ENCODE measurements around the gene CHRNA7. TPM values are rescaled to one million over a fixed set of nuclear protein-coding genes. Genes with fewer than 3 reads are reported as not detected.
"Not testable (repeated sequence)": the region's sequence is repeated elsewhere in the genome, so short reads cannot be mapped to it uniquely, and the experiment has no call there.

The CHRNA7 gene
- total RNA-seq, 1 experiment from 2014 or later, result 0.20 TPM

- DNase-seq, result no peak
- Histone ChIP-seq H3K36me3 (no peaks in the 10 kb centered on the region), H3K4me3 (no peak overlapping the region), H3K27me3 (no peaks in the 10 kb centered on the region), H3K9me3 (no peaks in the 10 kb centered on the region)
Observed at GRCh38 chr15:32130823-32131222, 100.5 kb downstream of the CHRNA7 start.

DNA sequence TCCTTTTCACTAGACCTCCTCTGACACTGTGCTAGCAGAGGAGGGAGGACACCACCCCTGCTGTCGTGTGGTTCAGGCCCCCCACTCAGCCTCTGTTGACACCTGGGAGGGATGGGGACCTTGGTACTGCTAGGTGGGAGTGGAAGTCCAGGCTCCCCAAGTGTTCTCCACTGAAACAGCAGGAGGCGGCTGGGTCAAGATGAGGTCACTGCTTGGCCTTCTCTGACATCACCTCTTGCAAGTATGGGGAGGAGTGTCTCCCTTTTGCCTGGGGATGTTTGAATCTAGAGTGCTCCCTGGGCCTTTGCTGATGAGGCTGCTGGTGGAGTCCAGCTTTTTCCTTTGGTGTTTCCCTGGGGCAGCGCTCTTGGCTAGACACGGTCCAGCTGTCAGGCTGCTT is 101.5 kb downstream of the CHRNA7 start:
- Histone ChIP-seq H3K27me3 (no peaks in the 10 kb centered on the region), H3K4me3 (no peak overlapping the region), H3K36me3 (no peaks in the 10 kb centered on the region), H3K9me3 (no peaks in the 10 kb centered on the region)
- DNase-seq, result no peak

DNA sequence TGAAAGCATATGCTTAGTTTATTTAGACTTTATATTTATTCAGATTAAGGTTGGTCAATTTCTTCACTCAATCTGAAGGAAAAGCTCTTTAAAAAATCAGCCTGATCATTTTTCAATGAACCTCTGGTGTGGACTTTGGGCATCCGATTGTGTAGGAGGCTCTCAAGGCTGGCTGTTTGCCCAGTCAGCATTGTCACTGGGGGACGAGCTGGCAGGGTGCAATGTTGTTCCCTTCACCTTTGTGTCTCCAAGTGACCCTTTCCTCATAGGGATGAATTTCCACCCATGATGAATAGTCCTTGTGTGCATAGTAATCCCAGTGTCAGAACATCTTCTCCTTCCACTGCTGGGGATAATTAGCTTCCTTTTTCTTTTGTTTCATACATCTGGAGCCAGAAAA is 102.5 kb downstream of the CHRNA7 start:
- DNase-seq, result no peak
- Histone ChIP-seq H3K27me3 (no peaks in the 10 kb centered on the region), H3K9me3 (no peaks in the 10 kb centered on the region), H3K36me3 (no peaks in the 10 kb centered on the region), H3K4me3 (no peak overlapping the region)

GRCh38 chr15:32134842-32135241 is 104.5 kb downstream of the CHRNA7 start:
- no peaks in the 10 kb centered on the region for H3K36me3 ChIP-seq
- no peak for DNase-seq
- H3K27me3 ChIP-seq, result no peaks in the 10 kb centered on the region
- H3K4me3 ChIP-seq, result no peak overlapping the region
- H3K9me3 ChIP-seq, result no peaks in the 10 kb centered on the region

GRCh38 chr15:32135335-32135734 is 105.0 kb downstream of the CHRNA7 start:
- no peak overlapping the region for H3K4me3 ChIP-seq
- no peaks in the 10 kb centered on the region for H3K9me3 ChIP-seq
- H3K36me3 ChIP-seq, result no peaks in the 10 kb centered on the region
- DNase-seq, result no peak
- no peaks in the 10 kb centered on the region for H3K27me3 ChIP-seq

DNA sequence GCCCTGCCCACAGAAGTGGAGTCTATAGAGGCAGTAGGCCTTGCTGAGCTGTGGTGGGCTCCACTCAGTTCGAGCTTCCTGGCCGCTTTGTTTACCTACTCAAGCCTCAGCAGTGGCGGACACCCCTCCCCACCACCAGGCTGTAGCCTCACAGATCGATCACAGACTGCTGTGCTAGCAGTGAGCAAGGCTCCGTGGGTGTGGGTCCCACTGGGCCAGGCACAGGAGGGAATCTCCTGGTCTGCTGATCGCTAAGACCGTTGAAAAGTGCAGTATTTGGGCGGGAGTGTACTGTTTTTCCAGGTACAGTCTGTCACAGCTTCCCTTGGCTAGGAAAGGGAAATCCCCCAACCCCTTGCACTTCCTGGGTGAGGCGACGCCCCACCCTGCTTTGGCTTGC is 115.2 kb downstream of the CHRNA7 start:
- H3K36me3 ChIP-seq, H3K4me3 ChIP-seq, H3K9me3 ChIP-seq, DNase-seq, H3K27me3 ChIP-seq: not testable (repeated sequence)

DNA sequence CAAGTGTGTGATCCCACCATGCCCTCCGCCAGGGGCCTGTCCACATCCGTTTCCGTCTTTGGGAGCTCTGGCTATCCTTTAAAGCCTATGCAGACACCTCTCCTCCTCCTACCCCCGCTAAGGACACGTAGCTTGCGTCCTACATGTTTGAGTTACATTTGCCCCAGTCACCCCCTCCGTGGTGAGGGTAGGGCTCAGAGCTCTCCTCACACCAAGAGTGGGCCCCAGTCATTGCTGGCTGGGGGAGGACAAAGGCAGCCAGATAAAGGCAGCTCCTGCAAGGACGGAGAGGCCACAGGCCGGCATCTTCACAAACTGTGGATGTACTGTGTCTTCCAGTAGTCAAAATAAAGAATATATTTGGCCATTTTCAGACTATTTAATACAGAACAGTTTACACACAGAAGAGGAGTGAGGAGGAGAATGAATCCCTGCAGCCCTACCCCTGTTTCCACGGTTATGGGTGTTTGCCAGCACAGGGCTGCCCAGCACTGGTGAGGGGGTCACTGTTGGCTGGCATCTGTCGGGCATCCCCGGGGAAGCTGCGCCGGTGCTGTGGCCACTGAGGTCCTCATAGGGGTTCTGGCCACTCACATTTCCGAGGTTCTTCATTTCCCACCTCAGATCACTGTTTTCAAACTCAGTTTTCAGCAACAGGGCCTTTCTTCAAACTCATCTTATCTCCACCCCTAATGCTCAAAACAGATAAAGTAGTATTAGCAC is 118.7 kb downstream of the CHRNA7 start:
- DNase-seq, result no peak
- Histone ChIP-seq H3K36me3 (no peaks in the 10 kb centered on the region), H3K9me3 (no peaks in the 10 kb centered on the region), H3K4me3 (no peak overlapping the region), H3K27me3 (no peaks in the 10 kb centered on the region)

- H3K36me3 ChIP-seq, result no peaks in the 10 kb centered on the region
- H3K9me3 ChIP-seq, result no peaks in the 10 kb centered on the region
- H3K4me3 ChIP-seq, result no peak overlapping the region
- no peaks in the 10 kb centered on the region for H3K27me3 ChIP-seq
- no peak for DNase-seq
Observed at GRCh38 chr15:32152574-32152973, 122.3 kb downstream of the CHRNA7 start.

- H3K9me3 ChIP-seq, H3K27me3 ChIP-seq, H3K36me3 ChIP-seq, DNase-seq, H3K4me3 ChIP-seq: not testable (repeated sequence)
Observed at GRCh38 chr15:32153868-32154623, 123.7 kb downstream of the CHRNA7 start.

DNA sequence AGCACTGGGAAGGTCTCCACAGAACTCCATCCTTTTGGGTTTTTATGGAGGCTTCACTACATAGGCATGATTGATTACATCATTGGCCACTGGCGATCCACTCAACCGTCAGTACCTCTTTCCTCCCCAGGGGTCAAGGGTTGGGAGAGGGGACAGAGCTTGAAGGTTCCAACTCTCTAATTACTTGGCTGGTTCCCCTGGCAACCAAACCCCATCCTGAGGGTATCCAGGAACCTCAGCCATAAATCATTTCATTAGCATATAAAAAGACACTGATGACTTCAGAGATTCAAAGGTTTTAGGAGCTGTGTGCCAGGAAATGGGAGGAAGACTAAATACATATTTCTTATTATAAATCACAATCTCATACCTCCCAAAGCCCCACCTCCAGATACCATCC is 131.8 kb downstream of the CHRNA7 start:
- not testable (repeated sequence) for DNase-seq, H3K9me3 ChIP-seq, H3K36me3 ChIP-seq, H3K27me3 ChIP-seq, H3K4me3 ChIP-seq

- not testable (repeated sequence) for H3K36me3 ChIP-seq, H3K9me3 ChIP-seq, H3K27me3 ChIP-seq, H3K4me3 ChIP-seq, DNase-seq
Observed at GRCh38 chr15:32164065-32164464, 133.8 kb downstream of the CHRNA7 start.

- not testable (repeated sequence) for H3K27me3 ChIP-seq, DNase-seq, H3K36me3 ChIP-seq, H3K9me3 ChIP-seq, H3K4me3 ChIP-seq
Observed at GRCh38 chr15:32164747-32165146, 134.4 kb downstream of the CHRNA7 start.

DNA sequence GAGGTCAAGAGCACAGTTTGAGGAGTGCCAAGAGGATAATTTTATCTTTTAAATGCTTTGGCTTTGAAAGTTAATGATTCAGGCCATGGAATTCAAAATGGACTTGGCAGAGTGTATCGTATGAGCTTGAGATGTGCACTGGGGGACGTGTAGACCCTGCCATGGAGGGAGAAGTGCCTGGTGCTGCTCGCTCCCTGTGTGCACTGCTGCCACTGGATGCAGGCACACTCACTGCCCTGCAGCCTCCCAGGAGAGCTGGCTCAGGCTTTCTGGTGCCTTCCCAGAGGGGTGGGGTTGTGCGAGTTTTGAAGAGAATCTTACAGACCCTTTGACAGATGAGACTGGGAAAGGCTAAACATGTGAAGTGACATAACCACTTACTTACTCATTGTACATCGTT is 135.5 kb downstream of the CHRNA7 start:
- H3K9me3 ChIP-seq, H3K27me3 ChIP-seq, DNase-seq, H3K36me3 ChIP-seq, H3K4me3 ChIP-seq: not testable (repeated sequence)

DNA sequence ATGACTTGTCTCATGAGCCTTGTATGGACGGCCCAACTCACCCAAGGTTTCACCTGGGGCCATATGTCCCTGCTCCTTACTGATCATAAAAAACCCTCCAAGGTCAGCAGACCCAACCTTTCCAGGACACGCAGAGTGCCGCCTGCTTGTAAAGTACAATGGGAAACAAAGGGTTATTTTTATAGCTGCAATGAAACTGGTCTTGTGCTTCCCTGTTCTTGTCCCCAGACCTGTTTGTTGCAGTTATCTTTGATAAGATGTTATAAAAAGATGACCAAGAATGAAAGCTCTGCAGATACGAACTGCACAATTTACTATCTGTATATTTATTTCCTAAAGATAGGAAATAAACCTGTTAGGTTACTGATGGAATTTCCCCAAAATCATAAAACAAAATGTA is 136.0 kb downstream of the CHRNA7 start:
- not testable (repeated sequence) for H3K27me3 ChIP-seq, DNase-seq

DNA sequence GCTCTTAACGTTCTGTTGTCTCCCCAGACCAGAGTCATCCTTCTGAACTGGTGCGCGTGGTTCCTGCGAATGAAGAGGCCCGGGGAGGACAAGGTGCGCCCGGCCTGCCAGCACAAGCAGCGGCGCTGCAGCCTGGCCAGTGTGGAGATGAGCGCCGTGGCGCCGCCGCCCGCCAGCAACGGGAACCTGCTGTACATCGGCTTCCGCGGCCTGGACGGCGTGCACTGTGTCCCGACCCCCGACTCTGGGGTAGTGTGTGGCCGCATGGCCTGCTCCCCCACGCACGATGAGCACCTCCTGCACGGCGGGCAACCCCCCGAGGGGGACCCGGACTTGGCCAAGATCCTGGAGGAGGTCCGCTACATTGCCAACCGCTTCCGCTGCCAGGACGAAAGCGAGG is 137.6 kb downstream of the CHRNA7 start:
- H3K4me3 ChIP-seq, DNase-seq, H3K9me3 ChIP-seq: not testable (repeated sequence)

More for the DNA sequence above, 136.0 kb downstream of the CHRNA7 start:
- not testable (repeated sequence) for H3K9me3 ChIP-seq, H3K36me3 ChIP-seq, H3K4me3 ChIP-seq

DNA sequence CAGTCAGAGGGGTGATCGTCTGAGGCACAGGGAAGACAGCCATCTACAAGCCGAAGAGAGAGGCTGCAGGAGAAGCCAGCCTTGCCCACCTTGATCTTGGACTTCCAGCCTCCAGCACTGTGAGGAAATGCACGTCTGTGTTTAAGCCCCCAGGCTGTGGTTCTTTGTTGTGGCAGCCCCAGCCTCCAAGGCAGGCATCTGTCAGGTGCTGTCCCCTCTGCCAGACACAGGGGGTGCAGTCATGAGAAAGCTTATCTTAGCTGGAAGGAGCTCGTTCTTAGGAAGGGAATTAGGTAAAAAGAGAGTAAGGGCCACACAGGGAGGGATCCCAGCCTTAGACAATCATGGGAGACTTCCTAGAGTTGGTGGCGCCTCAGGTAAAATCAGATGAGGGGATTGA is 150.3 kb downstream of the CHRNA7 start:
- not testable (repeated sequence) for DNase-seq, H3K4me3 ChIP-seq, H3K36me3 ChIP-seq, H3K27me3 ChIP-seq, H3K9me3 ChIP-seq

More for the DNA sequence above, 137.6 kb downstream of the CHRNA7 start:
- not testable (repeated sequence) for H3K27me3 ChIP-seq, H3K36me3 ChIP-seq

- H3K9me3 ChIP-seq, H3K27me3 ChIP-seq, H3K4me3 ChIP-seq, DNase-seq, H3K36me3 ChIP-seq: not testable (repeated sequence)
Observed at GRCh38 chr15:32193780-32194179, 163.5 kb downstream of the CHRNA7 start.

GRCh38 chr15:32196206-32196605 is 165.9 kb downstream of the CHRNA7 start:
- H3K4me3 ChIP-seq, H3K9me3 ChIP-seq, DNase-seq, H3K36me3 ChIP-seq, H3K27me3 ChIP-seq: not testable (repeated sequence)

All from MG63 (cell line).